HEK293 (cell line): ENCODE results near the gene MICU1.

Source experiments
- CTCF ChIA-PET: fragments of 350-600 bp; formaldehyde crosslinking; extraction: SDS; loops from one replicate; lab custom pipeline; 2021; ENCODE audit warnings: antibody characterized with exemption; lab: Yijun Ruan, JAX
- POLR2A ChIA-PET: fragments of 300-600 bp; formaldehyde crosslinking; extraction: SDS; loops from one replicate; lab custom pipeline; 2020; ENCODE audit warnings: antibody characterized with exemption, inconsistent platforms; lab: Yijun Ruan, JAX
- H3K27ac ChIP-seq: fragments of 200-500 bp; sonication (Bioruptor generic); 2 replicates; pipeline ENCODE4 v1.5.1; 2014; ENCODE audit warnings: low read depth, low read length, control low read depth, inconsistent platforms; ENCODE audit errors: extremely low read depth
- H3K36me3 ChIP-seq, 2 experiments: fragments of 200-500 bp in 1 of 2; sonication (Bioruptor generic) in 1 of 2; 1 replicate in 1 of 2; 2 replicates in 1 of 2; pipeline ENCODE4 v1.5.1; 2014 to 2017; ENCODE audit warnings: inconsistent platforms in 2 of 2, low read length in 2 of 2; ENCODE audit not compliant: control insufficient read depth in 2 of 2, insufficient read depth in 1 of 2
- H3K4me1 ChIP-seq: fragments of 200-500 bp; sonication (Bioruptor generic); 2 replicates; pipeline ENCODE4 v1.5.1; 2014; ENCODE audit warnings: mild to moderate bottlenecking, low read length, inconsistent platforms; ENCODE audit not compliant: control insufficient read depth, insufficient read depth
- H3K4me3 ChIP-seq: 2 replicates; pipeline ENCODE4 v1.5.1; 2011; ENCODE audit warnings: low read depth, mild to moderate bottlenecking, control low read depth, low read length, moderate library complexity
- H3K9me3 ChIP-seq: fragments of 200-500 bp; sonication (Bioruptor generic); 2 replicates; pipeline ENCODE4 v1.5.1; 2014; ENCODE audit warnings: low read depth, low read length, inconsistent platforms; ENCODE audit not compliant: control insufficient read depth, insufficient read depth
- BCL11B ChIP-seq: fragments of 450-650 bp; formaldehyde crosslinking; IDR thresholded peaks from 2 replicates; pipeline ENCODE4 v1.5.1; 2016; ENCODE audit warnings: low read depth, missing biosample characterization, missing genetic modification characterization
- HOXA7 ChIP-seq: sonication (generic); formaldehyde crosslinking; IDR thresholded peaks from 2 replicates; pipeline ENCODE4 v1.8.1; 2022; ENCODE audit warnings: missing genetic modification reagents, borderline replicate concordance
- MEIS1 ChIP-seq: sonication (generic); formaldehyde crosslinking; IDR thresholded peaks from 2 replicates; pipeline ENCODE4 v1.8.1; 2022; ENCODE audit warnings: missing genetic modification reagents, mild to moderate bottlenecking, borderline replicate concordance
- OVOL3 ChIP-seq: fragments of 450-650 bp; formaldehyde crosslinking; IDR thresholded peaks from 2 replicates; pipeline ENCODE4 v1.5.1; 2016; ENCODE audit warnings: missing biosample characterization, missing genetic modification characterization
- PRDM1 ChIP-seq: fragments of 450-650 bp; formaldehyde crosslinking; IDR thresholded peaks from 2 replicates; pipeline ENCODE4; 2016; ENCODE audit warnings: missing biosample characterization, missing genetic modification characterization
- SALL2 ChIP-seq: fragments of 450-650 bp; formaldehyde crosslinking; IDR thresholded peaks from 2 replicates; pipeline ENCODE4 v1.5.0; 2017; ENCODE audit warnings: missing biosample characterization, mild to moderate bottlenecking, missing genetic modification characterization, borderline replicate concordance
- TRIM28 ChIP-seq: IDR thresholded peaks from 2 replicates; pipeline ENCODE4 v1.6.1; 2011; ENCODE audit warnings: low read length, control low read depth, borderline replicate concordance
- YY1 ChIP-seq: fragments of 450-650 bp; formaldehyde crosslinking; IDR thresholded peaks from 2 replicates; pipeline ENCODE4 v1.5.1; 2018; ENCODE audit warnings: missing biosample characterization, missing genetic modification characterization
- ZNF121 ChIP-seq: fragments of 450-650 bp; formaldehyde crosslinking; IDR thresholded peaks from 2 replicates; pipeline ENCODE4 v1.5.1; 2016; ENCODE audit warnings: missing biosample characterization, missing genetic modification characterization
- ZNF155 ChIP-seq: fragments of 450-650 bp; formaldehyde crosslinking; IDR thresholded peaks from 2 replicates; pipeline ENCODE4 v1.5.1; 2016; ENCODE audit warnings: missing biosample characterization, missing genetic modification characterization
- ZNF18 ChIP-seq: fragments of 450-650 bp; formaldehyde crosslinking; IDR thresholded peaks from 2 replicates; pipeline ENCODE4 v1.5.1; 2016; ENCODE audit warnings: missing biosample characterization, missing genetic modification characterization
- ZNF184 ChIP-seq: fragments of 450-650 bp; IDR thresholded peaks from 2 replicates; pipeline ENCODE4 v1.5.1; 2018; ENCODE audit warnings: missing biosample characterization, mild to moderate bottlenecking, missing genetic modification characterization
- ZNF211 ChIP-seq: fragments of 450-650 bp; formaldehyde crosslinking; IDR thresholded peaks from 2 replicates; pipeline ENCODE4 v1.5.1; 2016; ENCODE audit warnings: low read depth, missing biosample characterization, missing genetic modification characterization
- ZNF311 ChIP-seq: fragments of 450-650 bp; formaldehyde crosslinking; IDR thresholded peaks from 2 replicates; pipeline ENCODE4 v1.5.1; 2017; ENCODE audit warnings: missing biosample characterization, missing genetic modification characterization, borderline replicate concordance
- ZNF335 ChIP-seq: fragments of 450-650 bp; formaldehyde crosslinking; conservative IDR thresholded peaks from 2 replicates; pipeline ENCODE4 v1.5.1; 2016; ENCODE audit warnings: missing biosample characterization, missing genetic modification characterization
- ZNF391 ChIP-seq: fragments of 450-650 bp; formaldehyde crosslinking; IDR thresholded peaks from 2 replicates; pipeline ENCODE4 v1.5.1; 2016; ENCODE audit warnings: low read depth, missing biosample characterization, missing genetic modification characterization, borderline replicate concordance
- ZNF394 ChIP-seq: fragments of 450-650 bp; formaldehyde crosslinking; IDR thresholded peaks from 2 replicates; pipeline ENCODE4 v1.5.1; 2016; ENCODE audit warnings: missing biosample characterization, missing genetic modification characterization, mild to moderate bottlenecking, moderate library complexity, borderline replicate concordance
- ZNF561 ChIP-seq: fragments of 450-650 bp; IDR thresholded peaks from 2 replicates; pipeline ENCODE4 v1.5.1; 2018; ENCODE audit warnings: missing biosample characterization, missing genetic modification characterization, borderline replicate concordance
- ZNF585B ChIP-seq: fragments of 450-650 bp; formaldehyde crosslinking; IDR thresholded peaks from 2 replicates; pipeline ENCODE4 v1.5.1; 2016; ENCODE audit warnings: missing biosample characterization, missing genetic modification characterization
- ZNF600 ChIP-seq: fragments of 450-650 bp; formaldehyde crosslinking; IDR thresholded peaks from 2 replicates; pipeline ENCODE4 v1.5.1; 2016; ENCODE audit warnings: missing biosample characterization, missing genetic modification characterization
- ZNF660 ChIP-seq: fragments of 450-650 bp; IDR thresholded peaks from 2 replicates; pipeline ENCODE4 v1.5.1; 2018; ENCODE audit warnings: missing biosample characterization, mild to moderate bottlenecking, missing genetic modification characterization
- ZNF792 ChIP-seq: fragments of 450-650 bp; formaldehyde crosslinking; IDR thresholded peaks from 2 replicates; pipeline ENCODE4 v1.5.1; 2016; ENCODE audit warnings: missing biosample characterization, missing genetic modification characterization
- ZNF830 ChIP-seq: fragments of 450-650 bp; IDR thresholded peaks from 2 replicates; pipeline ENCODE4 v1.5.0; 2018; ENCODE audit warnings: missing biosample characterization, missing genetic modification characterization, low read depth, mild to moderate bottlenecking, moderate library complexity
- TF ChIP-seq, protein P1 (sequence below): fragments of 450-650 bp; formaldehyde crosslinking; IDR thresholded peaks from 2 replicates; pipeline ENCODE4 v1.5.1; 2016; ENCODE audit warnings: missing biosample characterization, missing genetic modification characterization
- TF ChIP-seq, protein P2 (sequence below): fragments of 450-650 bp; formaldehyde crosslinking; IDR thresholded peaks from 2 replicates; pipeline ENCODE4 v1.5.1; 2016; ENCODE audit warnings: missing biosample characterization, missing genetic modification characterization
- TF ChIP-seq, protein P3 (sequence below): fragments of 450-650 bp; formaldehyde crosslinking; IDR thresholded peaks from 2 replicates; pipeline ENCODE4 v1.5.1; 2016; ENCODE audit warnings: missing biosample characterization, missing genetic modification characterization

The MICU1 gene

GRCh38 chr10:72331575-72332422 is 294.1 kb downstream of the MICU1 start:
- H3K27ac ChIP-seq, result peak overlapping the region; percentile 91
- no peaks in the 10 kb centered on the region for H3K9me3 ChIP-seq
- peaks cover 28% of the 10 kb centered on the region for H3K4me1 ChIP-seq
- H3K36me3 ChIP-seq, result peaks cover 0 to 30% of the 10 kb centered on the region in 2 experiments; a peak in 1 of 3 replicates
- ChIA-PET CTCF (interaction anchor here (0.5 to 7.9 kb wide), 14 partner anchors 8 to 514 kb away, joined by 3 to 52 read pairs (median 4); partner anchors contain the start of gene DDIT4), POLR2A (interaction anchor here (0.6 to 9.0 kb wide), 25 partner anchors 9 to 1640 kb away, joined by 3 to 107 read pairs (median 4); partner anchors contain the start of genes ANAPC16, ASCC1, DDIT4 and DNAJB12)
- no peak overlapping the region for H3K4me3 ChIP-seq
- TF ChIP-seq ZNF18 (tag by site-specific recombination) (peak; percentile 82), ZNF391 (tag by site-specific recombination) (peak; percentile 70; the same call in 1 of the 2 replicates), ZNF394 (tag by site-specific recombination) (no peak), ZNF660 (tag by site-specific recombination) (peak; percentile 41; the same call in 1 of the 2 replicates), ZNF211 (tag by site-specific recombination) (no peak), YY1 (tag by site-specific recombination) (no peak), TRIM28 (no peak), MEIS1 (CRISPR knock-in tag) (no peak), ZNF311 (tag by site-specific recombination) (no peak), BCL11B (tag by site-specific recombination) (no peak), PRDM1 (no peak), ZNF585B (no peak), ZNF184 (tag by site-specific recombination) (no peak), ZNF792 (tag by site-specific recombination) (no peak), ZNF121 (no peak), ZNF600 (tag by site-specific recombination) (peak; percentile 99), SALL2 (tag by site-specific recombination) (no peak), HOXA7 (CRISPR knock-in tag) (no peak), ZNF155 (no peak), OVOL3 (0 out of 2 replicates have a peak, but pooled peaks have one; percentile 27), ZNF561 (tag by site-specific recombination) (peak; percentile 91), ZNF830 (tag by site-specific recombination) (no peak), ZNF335 (peak; percentile 81)
- TF ChIP-seq, protein P1, sequence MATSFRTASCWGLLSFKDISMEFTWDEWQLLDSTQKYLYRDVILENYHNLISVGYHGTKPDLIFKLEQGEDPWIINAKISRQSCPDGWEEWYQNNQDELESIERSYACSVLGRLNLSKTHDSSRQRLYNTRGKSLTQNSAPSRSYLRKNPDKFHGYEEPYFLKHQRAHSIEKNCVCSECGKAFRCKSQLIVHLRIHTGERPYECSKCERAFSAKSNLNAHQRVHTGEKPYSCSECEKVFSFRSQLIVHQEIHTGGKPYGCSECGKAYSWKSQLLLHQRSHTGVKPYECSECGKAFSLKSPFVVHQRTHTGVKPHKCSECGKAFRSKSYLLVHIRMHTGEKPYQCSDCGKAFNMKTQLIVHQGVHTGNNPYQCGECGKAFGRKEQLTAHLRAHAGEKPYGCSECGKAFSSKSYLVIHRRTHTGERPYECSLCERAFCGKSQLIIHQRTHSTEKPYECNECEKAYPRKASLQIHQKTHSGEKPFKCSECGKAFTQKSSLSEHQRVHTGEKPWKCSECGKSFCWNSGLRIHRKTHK (tag by site-specific recombination), result no peak
- TF ChIP-seq, protein P2, sequence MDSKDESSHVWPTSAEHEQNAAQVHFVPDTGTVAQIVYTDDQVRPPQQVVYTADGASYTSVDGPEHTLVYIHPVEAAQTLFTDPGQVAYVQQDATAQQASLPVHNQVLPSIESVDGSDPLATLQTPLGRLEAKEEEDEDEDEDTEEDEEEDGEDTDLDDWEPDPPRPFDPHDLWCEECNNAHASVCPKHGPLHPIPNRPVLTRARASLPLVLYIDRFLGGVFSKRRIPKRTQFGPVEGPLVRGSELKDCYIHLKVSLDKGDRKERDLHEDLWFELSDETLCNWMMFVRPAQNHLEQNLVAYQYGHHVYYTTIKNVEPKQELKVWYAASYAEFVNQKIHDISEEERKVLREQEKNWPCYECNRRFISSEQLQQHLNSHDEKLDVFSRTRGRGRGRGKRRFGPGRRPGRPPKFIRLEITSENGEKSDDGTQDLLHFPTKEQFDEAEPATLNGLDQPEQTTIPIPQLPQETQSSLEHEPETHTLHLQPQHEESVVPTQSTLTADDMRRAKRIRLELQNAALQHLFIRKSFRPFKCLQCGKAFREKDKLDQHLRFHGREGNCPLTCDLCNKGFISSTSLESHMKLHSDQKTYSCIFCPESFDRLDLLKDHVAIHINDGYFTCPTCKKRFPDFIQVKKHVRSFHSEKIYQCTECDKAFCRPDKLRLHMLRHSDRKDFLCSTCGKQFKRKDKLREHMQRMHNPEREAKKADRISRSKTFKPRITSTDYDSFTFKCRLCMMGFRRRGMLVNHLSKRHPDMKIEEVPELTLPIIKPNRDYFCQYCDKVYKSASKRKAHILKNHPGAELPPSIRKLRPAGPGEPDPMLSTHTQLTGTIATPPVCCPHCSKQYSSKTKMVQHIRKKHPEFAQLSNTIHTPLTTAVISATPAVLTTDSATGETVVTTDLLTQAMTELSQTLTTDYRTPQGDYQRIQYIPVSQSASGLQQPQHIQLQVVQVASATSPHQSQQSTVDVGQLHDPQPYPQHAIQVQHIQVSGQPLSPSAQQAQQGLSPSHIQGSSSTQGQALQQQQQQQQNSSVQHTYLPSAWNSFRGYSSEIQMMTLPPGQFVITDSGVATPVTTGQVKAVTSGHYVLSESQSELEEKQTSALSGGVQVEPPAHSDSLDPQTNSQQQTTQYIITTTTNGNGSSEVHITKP (tag by site-specific recombination), result peak; percentile 65; the same call in 1 of the 2 replicates
- TF ChIP-seq, protein P3, sequence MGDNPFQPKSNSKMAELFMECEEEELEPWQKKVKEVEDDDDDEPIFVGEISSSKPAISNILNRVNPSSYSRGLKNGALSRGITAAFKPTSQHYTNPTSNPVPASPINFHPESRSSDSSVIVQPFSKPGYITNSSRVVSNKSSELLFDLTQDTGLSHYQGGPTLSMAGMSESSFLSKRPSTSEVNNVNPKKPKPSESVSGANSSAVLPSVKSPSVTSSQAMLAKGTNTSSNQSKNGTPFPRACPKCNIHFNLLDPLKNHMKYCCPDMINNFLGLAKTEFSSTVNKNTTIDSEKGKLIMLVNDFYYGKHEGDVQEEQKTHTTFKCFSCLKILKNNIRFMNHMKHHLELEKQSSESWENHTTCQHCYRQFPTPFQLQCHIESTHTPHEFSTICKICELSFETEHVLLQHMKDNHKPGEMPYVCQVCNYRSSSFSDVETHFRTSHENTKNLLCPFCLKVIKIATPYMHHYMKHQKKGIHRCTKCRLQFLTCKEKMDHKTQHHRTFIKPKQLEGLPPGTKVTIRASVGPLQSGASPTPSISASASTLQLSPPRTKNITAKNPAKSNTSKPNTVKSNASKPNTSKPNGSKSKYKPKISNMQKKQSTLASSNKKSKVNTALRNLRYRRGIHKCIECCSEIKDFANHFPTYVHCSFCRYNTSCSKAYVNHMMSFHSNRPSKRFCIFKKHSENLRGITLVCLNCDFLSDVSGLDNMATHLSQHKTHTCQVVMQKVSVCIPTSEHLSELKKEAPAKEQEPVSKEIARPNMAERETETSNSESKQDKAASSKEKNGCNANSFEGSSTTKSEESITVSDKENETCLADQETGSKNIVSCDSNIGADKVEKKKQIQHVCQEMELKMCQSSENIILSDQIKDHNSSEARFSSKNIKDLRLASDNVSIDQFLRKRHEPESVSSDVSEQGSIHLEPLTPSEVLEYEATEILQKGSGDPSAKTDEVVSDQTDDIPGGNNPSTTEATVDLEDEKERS, result no peak
